Mucosa of gallbladder (tissue), 1 donor: ENCODE data around the gene ULK2. TPM values are rescaled to one million over a fixed set of nuclear protein-coding genes. Genes with fewer than 3 reads are reported as not detected.
"Not testable (repeated sequence)": the region's sequence is repeated elsewhere in the genome, so short reads cannot be mapped to it uniquely, and the experiment has no call there.

Source experiments
- DNase-seq: peaks from one replicate; pipeline ENCODE4 v3.0.0-alpha.2; 2020; ENCODE audit warnings: low spot score
- total RNA-seq: library from RNA; stranded (reverse); gene quantifications from one replicate; pipeline ENCODE4 v1.2.1, GENCODE V29; 2021
- donor health status: DM: no; HTN: no; CAD: no.

ULK2 gene
- total RNA-seq, 1 donor from 2014 or later: 22.4 TPM

DNA sequence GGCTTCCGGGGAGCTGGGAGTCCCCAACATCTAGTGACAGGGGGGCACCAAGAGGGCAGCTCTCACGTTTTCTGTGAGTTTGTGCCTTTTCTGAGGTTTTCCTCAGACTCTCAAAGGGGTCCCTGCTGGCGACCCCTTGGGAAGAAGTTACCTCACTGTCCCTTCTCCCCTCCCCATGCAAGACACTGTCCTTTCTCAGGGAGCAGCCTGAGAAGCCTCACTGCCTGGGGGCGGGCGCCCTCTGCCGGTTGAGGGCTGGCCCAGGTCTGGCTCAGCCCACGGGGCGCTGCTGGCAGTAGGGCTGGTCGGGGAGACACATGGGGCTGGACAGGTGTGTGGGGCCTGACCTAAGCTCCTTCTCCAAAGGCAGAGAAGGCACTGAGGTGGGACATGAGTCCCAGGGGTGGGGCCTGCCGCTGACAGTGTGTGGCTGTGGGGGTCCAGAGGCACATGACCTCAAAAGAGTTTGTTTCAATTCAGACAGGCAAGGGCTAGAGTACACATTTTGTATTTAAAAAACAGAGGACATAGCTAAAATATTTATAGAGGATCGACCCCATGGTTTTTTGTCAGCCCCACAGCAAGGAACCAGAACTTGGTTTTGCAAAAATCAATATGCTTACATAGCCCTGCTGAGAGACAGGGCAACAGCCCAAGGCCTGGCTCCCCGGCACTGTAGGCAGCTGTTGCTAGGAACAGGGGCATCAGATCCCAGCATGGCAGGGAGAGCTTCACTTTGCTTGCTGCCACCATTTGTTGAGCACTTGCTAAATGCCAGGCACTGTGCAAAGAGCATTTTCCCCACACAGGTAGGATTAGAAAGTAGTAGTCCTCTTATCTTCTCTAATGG lies 101.1 kb downstream of the ULK2 start:
- DNase-seq: peak; percentile 78

DNA sequence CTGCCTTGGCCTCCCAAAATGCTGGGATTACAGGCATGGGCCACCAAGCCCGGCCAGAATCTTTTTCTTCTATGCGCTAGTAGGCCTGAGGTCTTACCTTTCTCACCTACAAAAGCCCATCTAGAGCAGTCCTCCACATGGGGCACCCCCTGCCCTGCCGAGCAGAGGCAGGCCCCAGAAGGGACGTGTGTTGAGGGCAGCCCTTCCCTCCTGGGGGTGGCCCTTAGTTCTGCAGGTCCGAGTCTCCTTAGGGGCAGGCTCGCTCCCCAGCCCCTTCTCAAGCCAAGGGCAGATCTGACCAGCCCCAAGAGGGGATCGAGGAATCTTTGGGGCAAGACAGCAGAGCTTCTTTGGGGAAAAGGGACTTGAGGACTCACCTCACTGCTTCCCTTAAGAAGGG lies 101.7 kb downstream of the ULK2 start:
- no peak for DNase-seq

DNA sequence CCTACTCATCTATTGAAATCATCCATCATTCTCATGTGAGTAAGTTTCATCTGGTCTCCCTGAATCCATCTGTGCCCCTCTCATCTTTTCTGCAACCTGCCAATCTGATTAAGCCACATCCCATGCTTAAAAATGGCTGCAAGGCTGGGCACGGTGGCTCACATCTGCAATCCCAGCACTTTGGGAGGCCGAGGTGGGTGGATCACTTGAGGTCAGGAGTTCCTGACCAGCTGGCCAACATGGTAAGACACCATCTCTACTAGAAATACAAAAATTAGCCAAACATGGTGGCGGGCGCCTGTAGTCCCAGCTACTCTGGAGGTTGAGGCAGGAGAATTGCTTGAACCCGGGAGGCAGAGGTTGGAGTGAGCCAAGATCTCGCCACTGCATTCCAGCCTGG lies 103.7 kb downstream of the ULK2 start:
- DNase-seq: not testable (repeated sequence)

DNA sequence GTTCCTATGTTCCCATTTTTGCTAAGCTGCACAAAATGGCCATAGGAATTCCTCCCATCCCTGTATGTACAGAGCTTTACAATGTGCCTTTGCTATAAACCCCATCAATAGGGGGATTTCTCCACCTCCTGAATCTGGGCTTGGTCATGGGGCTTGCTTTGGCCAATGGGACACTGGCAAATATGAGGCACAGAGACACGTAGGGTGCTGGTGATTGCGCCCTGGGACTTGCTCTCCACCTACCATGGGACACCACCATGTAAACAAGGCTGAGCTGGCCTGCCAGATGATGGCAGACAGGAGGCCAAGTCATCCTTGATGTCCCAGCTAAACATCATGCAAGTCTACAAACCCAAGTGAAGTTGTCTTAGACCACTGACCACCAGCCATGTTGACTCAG lies 104.3 kb downstream of the ULK2 start:
- no peak for DNase-seq

DNA sequence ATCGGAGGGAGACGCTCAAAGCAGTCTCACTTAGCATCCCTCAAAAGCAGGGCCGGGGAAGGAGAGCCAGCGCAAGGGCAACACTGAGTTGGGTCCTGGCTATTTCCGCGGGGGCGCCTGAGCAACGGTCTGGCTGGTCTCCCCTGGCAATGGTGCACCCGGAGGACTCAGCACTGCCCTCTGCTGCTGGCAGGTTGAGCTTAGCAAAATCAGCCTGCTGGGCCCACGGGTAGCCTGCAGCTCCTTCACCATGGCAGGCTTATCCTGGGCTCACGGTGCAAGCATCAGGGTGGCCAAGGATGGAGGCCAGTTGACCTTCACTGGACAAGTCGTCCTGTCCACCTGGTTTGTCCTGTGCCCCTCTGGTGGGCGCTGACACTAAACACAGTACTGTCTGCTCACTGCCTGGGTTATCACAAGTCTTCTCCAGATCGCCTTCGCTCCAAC lies 105.2 kb downstream of the ULK2 start:
- DNase-seq: peak; percentile 62

DNA sequence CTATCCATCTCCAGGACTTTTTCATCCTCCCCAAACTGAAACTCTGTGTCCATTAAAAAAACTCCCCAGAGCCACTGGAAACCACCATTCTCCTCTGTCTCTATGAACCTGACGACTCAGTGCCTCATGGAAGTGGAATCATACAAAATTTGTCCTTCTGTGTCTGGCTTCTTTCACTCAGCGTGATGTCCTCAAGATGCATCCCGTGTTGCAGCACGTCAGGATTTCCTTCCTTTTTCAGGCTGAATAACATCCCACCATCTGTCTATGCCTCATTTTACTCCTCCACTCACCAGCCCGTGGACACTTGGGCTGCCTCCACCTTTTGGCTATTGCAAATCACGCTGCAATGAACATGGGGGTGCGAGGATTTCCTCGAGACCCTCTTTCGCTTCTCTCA lies 107.0 kb downstream of the ULK2 start:
- DNase-seq: no peak

DNA sequence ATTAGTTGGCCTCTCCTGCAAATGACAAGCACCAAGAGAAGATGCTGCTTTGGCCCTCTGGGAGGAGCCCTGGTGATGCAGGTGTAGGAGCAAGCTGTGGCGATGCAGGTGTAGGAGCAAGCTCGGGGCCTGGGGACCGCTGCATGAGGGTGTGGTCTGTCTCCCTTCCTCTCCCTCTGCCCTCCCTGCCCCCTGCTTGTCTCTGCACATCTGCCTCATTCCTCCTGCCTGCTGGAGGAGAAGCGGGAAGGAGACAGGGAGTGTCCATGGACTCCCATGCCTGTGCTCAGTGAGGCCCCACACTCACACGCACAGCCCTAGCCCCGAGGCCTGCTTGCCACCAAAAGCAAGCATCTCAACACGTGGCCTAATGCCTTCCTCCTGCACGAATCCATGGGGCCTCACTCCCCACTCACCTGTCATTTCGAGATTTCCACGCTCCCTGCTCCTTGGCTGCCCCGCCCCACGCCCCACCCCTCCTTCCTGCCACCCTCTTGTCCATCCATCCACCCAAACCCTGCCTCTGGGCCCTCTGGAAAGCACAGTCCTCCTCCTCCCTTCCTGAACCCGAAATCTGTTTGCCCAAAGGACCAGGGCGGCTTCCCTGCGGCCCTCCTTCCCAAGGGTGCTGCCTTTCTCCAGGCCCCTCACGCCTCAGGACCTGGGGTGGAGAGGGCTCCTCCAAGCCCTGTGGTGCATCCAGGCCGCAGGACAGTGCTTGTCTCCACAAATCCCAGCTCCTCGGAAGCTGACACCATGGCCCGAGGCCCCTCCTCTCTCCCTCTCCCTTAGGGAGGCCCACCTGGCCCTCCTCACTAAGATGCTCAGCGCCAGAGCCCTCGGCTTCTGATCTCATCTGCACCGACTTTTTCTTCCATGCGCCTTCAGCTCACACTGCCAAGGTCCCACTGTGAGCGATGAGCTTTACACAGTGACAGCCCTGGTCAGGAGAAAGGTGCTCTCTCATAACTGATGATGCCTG lies 107.9 kb downstream of the ULK2 start:
- no peak for DNase-seq

DNA sequence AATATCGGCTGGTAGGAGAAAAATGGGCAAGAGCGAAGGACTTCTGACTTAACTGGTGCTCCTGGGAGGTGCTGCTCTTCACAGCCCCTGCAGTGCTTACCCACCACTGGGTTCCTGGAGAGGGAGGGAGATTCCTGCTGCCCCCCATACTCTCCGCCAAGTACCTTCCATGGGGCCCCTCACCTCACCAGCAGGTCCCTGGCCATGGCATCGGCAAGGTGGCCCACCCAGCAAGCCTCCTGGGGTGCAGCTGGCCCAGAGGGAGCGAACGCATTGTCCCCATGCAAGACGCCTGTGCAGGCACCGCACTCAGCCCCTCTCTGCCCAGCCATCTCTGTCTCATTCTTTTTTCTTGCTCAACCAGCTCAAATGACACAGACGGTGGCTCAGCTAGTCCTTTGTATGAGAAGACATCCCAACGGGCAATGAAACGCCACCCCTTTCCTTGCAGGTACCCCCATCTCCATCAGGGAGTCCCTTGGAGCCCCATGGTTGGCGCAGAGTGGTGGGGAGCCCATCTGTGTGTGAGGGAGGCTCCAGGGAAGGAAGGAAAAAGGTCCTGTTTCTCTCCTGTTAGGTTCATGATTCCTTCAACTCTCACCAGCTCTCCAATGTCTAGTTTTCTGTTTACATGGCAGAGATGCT lies 110.1 kb downstream of the ULK2 start:
- DNase-seq: no peak

DNA sequence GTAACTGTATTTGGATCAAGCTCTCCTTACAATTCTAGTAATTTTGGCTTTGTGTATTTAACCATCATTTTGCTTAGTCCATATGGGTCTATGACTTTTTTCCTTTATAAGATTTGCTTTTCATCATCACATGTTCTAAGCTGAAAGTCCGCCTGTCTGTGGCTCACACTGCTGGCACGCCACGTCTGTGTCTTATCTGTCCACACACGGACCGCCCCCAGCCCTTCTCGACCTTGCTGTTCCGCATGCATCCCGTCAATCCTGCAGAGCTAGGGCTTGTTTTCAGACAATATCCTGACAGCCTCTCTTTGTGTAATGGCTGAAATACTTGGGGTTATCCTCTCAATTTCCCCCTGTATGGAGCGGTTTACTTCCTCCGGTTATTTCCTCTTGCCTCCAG lies 111.2 kb downstream of the ULK2 start:
- DNase-seq: no peak

DNA sequence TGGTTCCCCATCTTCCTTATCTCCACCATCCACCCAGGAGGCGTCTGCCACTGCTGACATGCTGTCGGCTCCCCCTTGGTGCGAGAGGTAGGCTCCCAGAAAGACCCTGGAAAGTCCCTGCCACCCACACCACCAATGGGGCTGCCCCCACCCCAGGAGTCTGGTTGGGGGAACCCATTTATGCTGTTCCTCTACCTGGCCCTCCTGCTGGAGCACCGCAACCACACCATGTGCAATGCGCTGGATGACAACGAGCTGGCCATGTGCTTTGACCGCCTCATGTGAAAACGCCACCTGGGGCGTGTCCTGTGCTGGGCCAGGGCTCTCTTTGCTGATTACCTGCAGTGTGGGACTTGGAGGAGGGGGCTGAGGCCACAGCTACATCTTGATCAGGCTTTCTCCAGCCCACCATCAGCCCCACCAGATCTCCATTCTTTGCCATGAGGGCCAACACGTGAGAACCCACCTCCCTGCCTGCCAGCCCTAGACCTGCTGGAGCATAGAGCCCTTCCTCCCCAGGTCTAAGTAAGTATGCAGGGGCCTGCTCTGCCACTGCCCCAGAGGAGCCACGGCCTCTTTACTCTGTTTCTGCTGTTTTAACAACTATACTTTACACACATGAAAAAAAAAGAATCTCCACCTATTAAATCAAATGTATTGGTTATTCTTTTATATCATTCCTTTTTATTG lies 111.8 kb downstream of the ULK2 start:
- no peak for DNase-seq

DNA sequence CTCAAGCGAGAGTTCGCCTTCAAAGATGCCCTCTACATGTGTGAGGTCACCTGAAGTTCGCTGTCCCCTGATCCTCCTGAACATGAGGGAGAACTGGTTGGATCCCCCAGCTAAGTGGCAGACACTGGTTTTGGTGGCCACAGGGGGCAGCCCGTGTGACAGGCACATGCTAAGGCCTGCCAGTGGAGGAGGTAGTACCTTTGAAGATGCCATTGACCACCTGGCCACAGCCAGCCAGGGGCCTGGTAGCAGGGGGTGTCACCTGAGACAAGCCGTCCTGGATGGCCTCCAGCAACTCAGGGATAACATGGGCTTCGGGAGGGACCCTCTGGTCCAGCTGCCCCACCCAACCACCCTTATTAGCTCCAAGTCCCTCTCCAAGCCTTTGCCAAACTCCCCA lies 112.3 kb downstream of the ULK2 start:
- DNase-seq: no peak

DNA sequence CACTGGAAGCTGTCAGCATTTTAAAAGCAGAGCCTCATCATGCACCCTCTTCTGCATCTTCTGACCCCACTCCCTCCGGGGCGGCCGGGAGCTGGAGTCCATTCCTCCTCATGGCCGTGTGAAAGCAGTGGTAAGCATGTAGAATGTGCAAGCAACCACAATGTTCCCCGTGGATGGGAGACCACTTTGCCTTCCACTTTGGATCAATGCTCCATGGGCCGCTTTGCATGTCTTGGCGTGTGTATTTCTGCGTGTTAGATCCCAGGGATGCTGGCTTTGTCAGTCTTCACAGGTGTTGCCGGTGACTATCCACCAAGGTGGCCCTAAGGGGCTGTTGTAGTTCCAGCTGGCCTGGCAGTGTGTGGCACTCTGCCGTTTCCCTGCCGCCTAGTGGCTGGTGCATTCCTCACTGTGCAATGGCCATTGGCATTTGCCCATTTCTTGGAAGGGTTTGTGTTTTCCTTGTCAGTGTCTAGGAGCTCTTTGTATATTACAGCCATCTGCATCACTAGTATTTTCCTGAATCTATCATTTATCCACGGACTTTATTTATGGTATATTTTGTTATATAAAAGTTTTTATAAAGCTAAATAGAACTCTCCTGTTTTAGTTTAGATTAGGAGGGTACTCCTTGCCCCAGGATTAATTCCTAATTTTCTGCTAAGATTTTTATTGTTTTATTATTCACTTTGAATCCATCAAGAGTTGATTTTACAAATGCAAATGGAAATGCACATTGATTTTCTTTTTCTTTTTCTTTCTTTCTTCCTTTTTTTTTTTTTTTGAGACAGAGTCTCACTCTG lies 113.9 kb downstream of the ULK2 start:
- peak; percentile 30 for DNase-seq

DNA sequence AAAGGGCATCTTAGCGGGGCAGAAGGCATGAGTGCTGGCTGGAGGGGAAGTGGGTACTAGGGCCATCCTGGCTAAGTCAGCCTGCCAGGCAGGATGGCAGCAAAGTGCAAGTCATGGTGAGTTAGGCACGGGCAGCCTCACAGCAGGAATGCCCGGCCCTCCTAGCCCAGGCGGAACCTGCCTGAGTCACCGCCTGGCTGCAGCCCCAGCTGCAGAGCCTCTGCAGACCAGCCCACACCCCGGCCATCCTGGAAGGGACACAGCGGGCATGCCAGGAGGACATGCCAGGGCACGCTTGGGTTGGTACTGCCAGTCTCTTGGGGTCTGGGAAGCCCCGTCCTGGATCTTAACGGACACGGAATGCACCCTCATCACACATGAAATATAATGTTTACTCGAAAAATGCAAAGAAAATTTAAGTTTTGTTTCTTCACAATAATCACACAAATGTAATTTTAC lies 114.7 kb downstream of the ULK2 start:
- peak; percentile 81 for DNase-seq

DNA sequence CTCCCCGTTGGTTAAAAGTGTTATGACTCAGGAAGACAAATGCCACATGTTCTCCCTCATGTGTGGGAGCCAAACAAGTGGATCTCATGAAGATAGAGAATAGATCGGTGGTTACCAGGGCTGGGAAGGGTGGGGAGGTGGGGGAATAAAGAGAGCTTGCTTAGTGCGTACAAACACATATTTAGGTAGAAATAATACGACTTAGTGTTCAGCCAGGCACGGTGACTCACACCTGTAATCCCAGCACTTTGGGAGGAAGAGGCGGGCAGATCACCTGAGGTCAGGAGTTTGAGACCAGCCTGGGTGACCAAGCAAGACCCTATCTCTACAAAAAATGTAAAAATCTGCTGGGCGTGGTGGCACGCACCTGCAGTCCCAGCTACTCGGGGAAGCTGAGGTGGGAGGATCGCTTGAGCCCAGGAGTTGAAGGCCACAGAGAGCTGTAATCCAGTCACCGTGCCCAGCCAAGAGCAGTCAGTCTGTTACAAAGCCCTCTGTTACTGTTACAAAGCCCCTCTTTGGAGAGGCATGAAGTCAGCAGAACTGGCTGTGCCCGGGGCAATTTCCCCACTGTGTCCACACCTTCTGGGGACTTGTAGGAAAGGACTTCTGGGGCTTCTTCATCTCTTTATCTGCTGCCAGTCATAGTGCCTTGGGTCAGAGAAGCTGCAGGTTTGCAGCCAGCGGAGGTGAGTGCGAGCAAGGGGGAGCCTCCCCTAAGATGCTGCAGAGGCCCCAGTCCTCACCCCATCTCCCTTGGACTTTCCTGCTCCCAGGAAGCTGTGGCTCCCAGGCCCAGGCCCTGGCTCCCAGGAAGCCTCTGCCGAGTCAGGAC lies 115.3 kb downstream of the ULK2 start:
- DNase-seq: no peak

DNA sequence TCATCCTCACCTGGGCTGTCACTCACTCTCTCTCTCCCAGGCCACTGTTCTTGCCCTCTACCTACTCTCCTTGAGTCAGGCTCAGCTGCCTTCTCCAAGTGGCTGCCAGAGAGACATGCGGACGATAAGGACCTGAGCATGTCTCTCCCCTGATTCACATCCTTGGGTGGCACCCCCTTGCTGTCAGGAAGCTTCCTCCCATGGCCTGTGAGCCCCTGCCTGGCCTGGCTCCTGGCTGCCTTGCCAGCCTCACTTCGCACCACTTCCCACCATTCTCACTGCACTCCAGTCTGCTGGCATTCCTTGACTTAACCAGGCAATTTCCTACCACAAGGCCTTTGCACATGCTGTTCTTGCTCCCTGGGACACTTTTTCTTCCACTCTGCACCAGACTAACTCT lies 116.9 kb downstream of the ULK2 start:
- no peak for DNase-seq

DNA sequence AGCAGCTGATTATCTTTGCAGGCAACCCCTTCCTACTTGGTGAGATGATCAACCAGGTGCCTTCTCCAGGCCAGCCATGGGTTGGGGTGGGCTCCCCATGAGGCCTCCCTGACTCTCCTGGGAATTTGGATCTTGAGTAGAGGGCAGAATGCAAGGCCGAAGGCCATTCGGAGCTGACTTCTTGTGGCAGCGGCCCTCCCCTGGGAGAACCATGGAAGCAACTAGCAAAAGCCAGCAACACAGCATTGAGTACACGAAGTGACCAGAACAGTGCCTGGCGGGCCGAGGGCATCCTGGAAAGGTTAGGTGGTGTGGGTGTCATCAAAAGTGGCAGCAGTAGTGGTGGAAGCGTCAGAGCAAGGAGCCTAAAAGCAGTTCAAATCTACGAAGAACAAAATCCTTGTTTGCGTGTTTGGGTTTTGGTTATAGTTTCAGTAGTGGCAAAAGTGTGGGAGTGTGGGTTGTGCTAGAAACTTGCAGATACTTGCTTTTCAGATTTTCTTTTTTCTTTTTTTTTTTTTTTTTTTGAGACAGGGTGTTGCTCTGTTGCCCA lies 117.6 kb downstream of the ULK2 start:
- DNase-seq: no peak

DNA sequence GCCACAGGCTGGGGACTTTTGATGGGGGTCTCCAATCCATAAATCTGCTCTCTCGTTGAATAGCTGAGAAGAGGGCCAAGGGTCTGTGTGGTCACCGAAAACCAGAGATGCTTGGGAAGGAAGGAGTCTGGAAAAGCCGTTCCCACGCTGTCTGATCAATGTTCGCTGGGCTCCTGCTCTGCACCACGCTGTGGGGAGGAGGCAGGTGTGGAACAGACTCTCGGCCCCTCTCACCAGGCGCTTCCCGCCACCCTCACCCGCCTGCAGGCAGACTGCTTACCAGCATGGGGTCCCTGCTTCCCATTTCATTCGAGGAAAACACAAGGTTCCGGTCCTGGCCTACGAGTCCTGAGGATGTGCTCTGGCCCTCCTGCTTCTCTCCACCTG lies 118.9 kb downstream of the ULK2 start:
- DNase-seq: no peak

DNA sequence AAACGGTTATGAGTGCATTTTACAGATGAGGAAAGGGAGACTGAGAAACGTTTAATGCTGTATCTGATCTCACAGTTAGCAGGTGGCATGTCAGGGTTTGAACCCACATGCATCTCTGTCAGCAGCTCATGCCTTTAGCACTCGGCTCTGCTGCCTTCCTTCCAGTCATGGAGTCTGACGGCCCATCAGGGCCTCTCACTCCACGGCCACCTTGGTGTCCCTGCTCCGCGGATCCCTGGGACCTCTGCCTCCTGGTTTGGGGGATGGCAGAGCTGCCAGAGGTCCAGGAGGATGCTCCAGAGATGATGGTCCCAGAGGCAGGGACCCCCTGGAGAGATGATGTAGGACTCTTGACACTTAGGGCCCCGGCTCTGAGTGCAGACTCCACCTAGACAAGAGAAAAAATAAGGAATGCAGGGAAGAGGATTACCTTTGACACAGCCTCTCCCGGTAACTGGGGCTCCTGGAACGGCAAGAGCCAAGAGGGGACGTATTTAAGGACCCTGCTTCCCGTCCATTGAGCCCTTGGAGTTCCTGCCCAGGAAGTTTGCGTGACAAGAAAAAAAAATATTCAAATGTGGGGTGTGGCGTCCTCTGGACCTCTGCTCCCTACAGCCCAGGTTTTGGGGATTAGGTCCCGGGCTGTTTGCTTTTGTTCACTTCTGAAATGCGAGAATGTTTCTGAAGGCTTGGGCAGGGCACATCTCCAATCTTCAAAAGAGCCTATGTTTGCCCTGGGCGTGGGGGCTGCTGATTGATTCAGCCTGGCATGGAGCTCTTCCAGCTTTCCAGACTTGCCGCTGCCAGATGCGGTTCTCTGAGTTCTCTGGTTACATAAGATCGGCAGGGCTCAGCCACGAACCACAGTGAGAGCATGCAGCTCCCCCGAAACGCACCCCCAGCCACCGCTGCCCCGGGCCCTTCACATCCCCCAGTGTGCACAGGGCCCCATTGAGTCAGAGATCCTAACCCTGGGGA lies 119.6 kb downstream of the ULK2 start, which contains the start of gene ALDH3A1:
TSS of gene ALDH3A1 (minus strand) at position 470 of the 978 bp plus-strand sequence. CDS start 3,169 bp downstream, outside the sequence.
- peak; percentile 19 for DNase-seq
